ENCODE data around the gene FRYL.

GRCh38 chr4:48640225-48640624 lies 139.9 kb downstream of the FRYL start:
- TF ChIP-seq CTCF (IDR thresholded peaks at IDR 0.05; ENCODE audit: insufficient read depth, low read length, poor library complexity, severe bottlenecking) (no peak), EZH2phosphoT487 (conservative IDR thresholded peaks at IDR 0.05; ENCODE audit: low read length) (no peak)

Data from SU-DHL-6 (cell line).